Measurements from ENCODE around the gene ABCC1. TPM values are rescaled to one million over a fixed set of nuclear protein-coding genes. Genes with fewer than 3 reads are reported as not detected.

The ABCC1 gene
- total RNA-seq, 1 donor from 2014 or later = 18.1 TPM

- DNase-seq (ENCODE audit: low read depth) = no peak
- no peak overlapping the region for H3K4me3 ChIP-seq (ENCODE audit: low read depth, low read length)
- TF ChIP-seq CTCF (conservative IDR thresholded peaks at IDR 0.05; ENCODE audit: low read depth, low read length) = no peak
These were observed 10.9 kb downstream of the ABCC1 start for GRCh38 chr16:15960124-15960971.

DNA sequence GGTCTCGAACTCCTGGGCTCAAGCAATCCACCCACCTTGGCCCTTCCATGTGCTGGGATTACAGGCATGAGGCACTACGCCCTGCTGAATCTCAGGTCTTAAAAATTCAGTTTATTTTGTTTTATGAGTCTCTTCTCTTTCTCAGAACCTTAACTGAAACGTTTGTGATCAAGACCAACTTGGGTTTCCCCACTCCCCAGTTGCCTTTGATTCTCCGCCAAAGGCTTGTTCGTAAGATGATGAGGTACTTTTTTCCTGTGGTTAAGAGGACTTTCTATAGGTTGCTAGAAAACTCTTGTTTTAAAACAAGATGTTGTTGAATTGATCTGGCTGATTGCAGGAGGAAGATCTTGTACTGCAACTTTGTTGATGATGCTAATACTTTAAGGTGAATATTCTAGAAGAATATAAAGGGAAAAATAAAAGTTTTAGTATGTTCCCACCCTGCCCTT, 11.7 kb downstream of the ABCC1 start:
- H3K4me3 ChIP-seq (ENCODE audit: low read depth, low read length) = no peak overlapping the region
- TF ChIP-seq CTCF (conservative IDR thresholded peaks at IDR 0.05; ENCODE audit: low read depth, low read length) = no peak
- DNase-seq (ENCODE audit: low read depth) = no peak

DNA sequence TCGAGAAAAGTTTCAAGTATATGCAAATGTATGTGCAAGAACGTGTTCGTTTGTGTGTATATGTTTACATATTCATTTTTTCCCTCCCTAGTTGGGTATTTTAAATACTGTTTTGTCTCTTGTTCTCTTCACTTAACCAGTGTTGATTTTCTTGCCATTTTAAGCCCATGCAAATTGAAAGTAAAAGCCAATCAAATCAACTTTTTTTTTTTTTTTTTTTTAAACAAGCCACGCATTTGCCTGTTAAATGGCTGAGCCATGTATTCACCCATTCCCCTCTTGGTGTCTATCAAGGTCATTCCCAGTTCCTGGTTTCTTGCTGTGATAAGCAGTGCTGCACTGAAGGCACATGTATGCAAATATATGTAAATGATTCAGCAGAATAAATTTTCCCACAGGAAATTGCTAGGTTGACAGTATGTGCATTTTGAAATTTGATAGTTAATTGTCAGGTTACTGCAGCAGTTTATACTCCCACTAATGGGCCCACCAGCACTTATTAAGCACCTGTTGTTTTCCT, 12.2 kb downstream of the ABCC1 start:
- TF ChIP-seq CTCF (conservative IDR thresholded peaks at IDR 0.05; ENCODE audit: low read depth, low read length) = no peak
- no peak for DNase-seq (ENCODE audit: low read depth)
- no peak overlapping the region for H3K4me3 ChIP-seq (ENCODE audit: low read depth, low read length)

DNA sequence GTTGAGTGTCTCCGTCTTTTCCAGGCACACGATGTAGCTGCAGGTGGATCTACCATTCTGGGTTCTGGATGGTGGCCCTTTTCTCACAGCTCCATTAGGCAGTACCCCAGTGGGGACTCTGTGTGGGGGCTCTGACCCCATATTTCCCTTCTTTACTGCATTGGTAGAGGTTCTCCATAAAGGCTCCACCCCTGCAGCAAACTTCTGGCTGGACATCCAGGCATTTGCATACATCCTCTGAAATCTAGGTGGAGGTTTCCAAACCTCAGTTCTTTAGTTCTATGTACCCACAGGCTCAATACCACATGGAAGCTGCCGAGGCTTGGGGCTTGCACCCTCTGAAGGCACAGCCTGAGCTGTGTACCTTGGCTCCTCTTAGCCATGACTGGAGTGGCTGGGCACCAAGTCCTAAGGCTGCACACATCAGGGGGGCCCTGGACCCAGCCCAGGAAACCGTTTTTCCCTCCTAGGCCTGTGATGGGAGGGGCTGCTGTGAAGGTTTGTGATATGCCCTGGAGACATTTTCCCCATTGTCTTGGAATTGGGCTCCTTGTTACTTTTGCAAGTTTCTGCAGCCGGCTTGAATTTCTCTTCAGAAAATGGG, 14.0 kb downstream of the ABCC1 start:
- no peak for TF ChIP-seq CTCF (conservative IDR thresholded peaks at IDR 0.05; ENCODE audit: low read depth, low read length)
- H3K4me3 ChIP-seq (ENCODE audit: low read depth, low read length) = no peak overlapping the region
- no peak for DNase-seq (ENCODE audit: low read depth)

- no peak overlapping the region for H3K4me3 ChIP-seq (ENCODE audit: low read depth, low read length)
- DNase-seq (ENCODE audit: low read depth) = no peak
- no peak for TF ChIP-seq CTCF (conservative IDR thresholded peaks at IDR 0.05; ENCODE audit: low read depth, low read length)
These were observed 17.0 kb downstream of the ABCC1 start for GRCh38 chr16:15966420-15966819.

DNA sequence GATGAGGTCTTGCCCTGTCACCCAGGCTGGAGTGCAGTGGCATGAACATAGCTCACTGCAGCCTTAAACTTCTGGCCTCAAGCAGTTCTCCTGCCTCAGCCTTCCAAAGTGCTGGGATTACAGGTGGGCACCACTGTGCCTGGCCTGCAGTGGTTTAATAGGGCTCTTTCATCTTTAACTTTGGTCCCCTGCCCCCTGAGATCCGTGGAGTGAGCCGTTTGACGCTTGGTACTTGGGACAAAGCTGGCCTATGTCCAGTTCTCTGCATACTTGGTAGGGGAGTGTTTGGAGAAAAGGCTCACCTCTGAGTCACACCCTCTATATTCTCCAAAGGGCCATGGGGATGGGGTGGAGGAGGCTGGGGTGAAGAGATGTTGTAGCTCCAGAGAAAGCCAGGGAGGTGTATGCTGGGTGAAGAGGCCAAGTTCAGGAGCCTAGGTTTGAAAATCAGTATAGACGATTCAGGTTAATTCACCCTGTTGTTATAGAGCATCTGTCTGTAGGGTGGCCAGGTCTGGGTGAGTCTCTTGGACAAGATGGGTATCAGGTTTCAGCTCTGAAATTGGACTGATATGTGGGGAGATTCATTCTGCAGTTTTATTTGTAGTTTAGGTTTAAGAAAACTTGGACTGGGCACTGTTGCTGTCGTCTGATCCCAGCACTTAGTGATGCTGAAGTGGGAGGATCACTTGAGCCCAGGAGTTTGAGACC, 17.6 kb downstream of the ABCC1 start:
- no peak for DNase-seq (ENCODE audit: low read depth)
- TF ChIP-seq CTCF (conservative IDR thresholded peaks at IDR 0.05; ENCODE audit: low read depth, low read length) = no peak

More for the DNA sequence above, 17.6 kb downstream of the ABCC1 start:
- no peak overlapping the region for H3K4me3 ChIP-seq (ENCODE audit: low read depth, low read length)

Data from epithelial cell of proximal tubule (primary cell).